Stimulated activated effector memory CD8-positive, alpha-beta T cell treated with anti-CD3 and anti-CD28 coated beads, Interleukin-12 subunit alpha, Interleukin-12 subunit beta, amount 100 ng/mL, for 72 hours (primary cell): ENCODE measurements around the gene SLC25A34.

Experiments used
- ATAC-seq: fragments of 150-1000 bp; cut with Tn5 transposase; 2 replicates; pipeline ENCODE4 v1.10.0; 2021
- DNase-seq, 2 donors: peaks; one replicate each; pipeline ENCODE4 v3.0.0; 2021 to 2022; ENCODE audit warnings: low spot score in 2 of 2
- H3K27ac Mint-ChIP-seq: one replicate; pipeline ENCODE4 v1.8.0; 2022; ENCODE audit warnings: mild to moderate bottlenecking, mixed read lengths
- H3K36me3 Mint-ChIP-seq: one replicate; pipeline ENCODE4 v1.8.0; 2022; ENCODE audit warnings: mild to moderate bottlenecking, mixed read lengths
- H3K4me1 Mint-ChIP-seq: one replicate; pipeline ENCODE4 v1.8.0; 2022; ENCODE audit warnings: mixed read lengths
- H3K4me3 Mint-ChIP-seq: one replicate; pipeline ENCODE4 v1.8.0; 2022; ENCODE audit warnings: mild to moderate bottlenecking, mixed read lengths
- H3K9me3 Mint-ChIP-seq: one replicate; pipeline ENCODE4 v1.8.0; 2022; ENCODE audit warnings: mixed read lengths

Gene SLC25A34

DNA sequence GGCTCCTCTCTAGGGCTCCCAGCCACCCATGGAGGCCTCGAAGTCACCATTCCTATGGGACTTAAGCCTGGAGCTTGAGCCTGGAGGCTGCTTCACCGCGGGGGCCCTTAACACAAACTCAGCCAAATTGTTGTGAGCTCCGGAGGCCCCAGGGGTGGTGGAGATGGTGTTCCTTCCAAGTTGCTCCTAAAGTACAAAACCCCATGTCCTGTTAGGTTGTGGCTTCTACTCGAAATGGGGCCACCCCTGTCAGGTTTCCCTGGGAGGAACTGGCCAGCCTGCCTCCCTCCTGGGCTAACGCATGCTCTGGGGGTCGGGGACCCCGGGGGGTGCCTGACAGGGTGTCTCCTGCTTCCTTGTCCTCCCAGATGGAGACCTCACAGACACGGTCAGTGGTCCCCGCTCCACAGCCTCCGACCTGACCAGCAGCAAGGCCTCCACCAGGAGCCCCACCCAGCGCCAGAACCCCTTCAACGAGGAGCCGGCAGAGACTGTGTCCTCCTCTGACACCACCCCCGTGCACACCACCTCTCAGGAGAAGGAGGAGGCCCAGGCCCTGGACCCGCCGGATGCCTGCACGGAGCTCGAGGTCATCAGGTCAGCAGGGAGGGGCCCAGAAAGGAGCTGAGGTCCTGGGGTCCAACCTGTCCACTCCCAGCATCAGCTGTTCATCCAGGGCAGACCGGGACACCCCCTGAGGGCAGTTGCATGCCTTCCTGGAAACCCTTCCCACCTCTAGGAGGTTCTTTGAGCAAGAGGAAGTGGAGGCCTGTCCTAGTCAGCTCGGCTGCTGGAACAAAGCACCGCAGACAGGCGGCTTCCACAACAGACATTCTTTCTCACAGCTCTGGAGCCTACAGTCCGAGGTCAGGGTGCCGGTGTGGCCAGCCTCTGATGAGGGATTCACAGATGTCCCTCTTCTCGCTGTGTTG lies 10.8 kb upstream of the SLC25A34 start:
- Mint-ChIP-seq H3K27ac (peak overlapping the region; percentile 75), H3K4me1 (no peaks in the 10 kb centered on the region), H3K4me3 (no peak overlapping the region), H3K36me3 (peaks cover 59% of the 10 kb centered on the region), H3K9me3 (no peaks in the 10 kb centered on the region)
- DNase-seq (no peak), ATAC-seq (no peak)

- Mint-ChIP-seq H3K36me3 (peaks cover 57% of the 10 kb centered on the region), H3K4me1 (no peaks in the 10 kb centered on the region), H3K27ac (no peak overlapping the region), H3K4me3 (no peak overlapping the region), H3K9me3 (no peaks in the 10 kb centered on the region)
- DNase-seq, result no peak
- no peak for ATAC-seq
Observed at GRCh38 chr1:15726508-15726907, 9.6 kb upstream of the SLC25A34 start.

DNA sequence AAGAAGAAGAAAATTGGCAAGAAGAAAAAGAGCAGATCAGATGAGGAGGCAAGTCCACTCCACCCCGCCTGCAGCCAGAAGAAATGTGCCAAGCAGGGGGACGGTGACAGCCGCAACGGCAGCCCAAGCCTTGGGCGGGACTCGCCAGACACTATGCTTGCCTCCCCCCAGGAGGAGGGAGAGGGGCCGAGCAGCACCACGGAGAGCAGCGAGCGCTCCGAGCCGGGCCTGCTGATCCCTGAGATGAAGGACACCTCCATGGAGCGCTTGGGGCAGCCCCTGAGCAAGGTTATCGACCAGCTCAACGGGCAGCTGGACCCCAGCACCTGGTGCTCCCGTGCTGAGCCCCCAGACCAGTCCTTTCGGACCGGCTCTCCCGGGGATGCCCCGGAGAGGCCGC lies 9.0 kb upstream of the SLC25A34 start:
- no peak for DNase-seq
- Mint-ChIP-seq H3K4me3 (no peak overlapping the region), H3K36me3 (peaks cover 53% of the 10 kb centered on the region), H3K9me3 (no peaks in the 10 kb centered on the region), H3K4me1 (no peaks in the 10 kb centered on the region), H3K27ac (no peak overlapping the region)
- ATAC-seq, result no peak

- Mint-ChIP-seq H3K27ac (no peak overlapping the region), H3K4me3 (no peak overlapping the region), H3K9me3 (no peaks in the 10 kb centered on the region), H3K4me1 (no peaks in the 10 kb centered on the region), H3K36me3 (peaks cover 57% of the 10 kb centered on the region)
- ATAC-seq (no peak), DNase-seq (no peak)
Observed at GRCh38 chr1:15727424-15727823, 8.6 kb upstream of the SLC25A34 start.

DNA sequence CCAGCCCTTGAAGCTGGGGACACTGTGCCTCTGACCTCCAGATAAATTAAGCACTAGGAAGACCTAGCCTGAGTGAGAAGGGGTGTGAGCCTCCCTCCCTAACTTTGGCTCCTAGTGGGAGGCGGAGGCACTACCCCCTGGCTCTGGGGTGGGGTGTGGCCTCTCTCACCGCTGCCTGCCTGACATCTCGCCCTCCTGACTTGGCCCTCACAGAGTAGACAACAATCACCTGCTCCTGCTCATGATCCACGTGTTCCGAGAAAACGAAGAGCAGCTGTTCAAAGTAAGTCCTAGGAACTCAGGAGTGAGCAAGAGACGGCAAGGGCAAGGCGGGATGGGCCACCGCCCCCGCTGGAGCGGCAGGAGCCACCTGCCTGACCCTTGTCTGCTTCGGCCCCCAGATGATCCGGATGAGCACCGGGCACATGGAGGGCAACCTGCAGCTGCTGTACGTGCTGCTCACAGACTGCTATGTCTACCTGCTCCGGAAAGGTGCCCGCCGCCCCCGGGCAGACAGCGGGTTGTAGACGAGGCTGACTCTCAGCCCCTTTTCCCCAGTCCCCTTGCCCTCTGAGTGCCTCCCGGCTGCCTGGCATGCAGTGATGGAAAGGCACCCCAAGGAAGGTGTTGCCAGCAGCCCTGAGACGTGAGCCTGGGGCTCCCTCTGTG lies 8.1 kb upstream of the SLC25A34 start:
- ATAC-seq, result no peak
- no peak for DNase-seq

GRCh38 chr1:15728937-15729657 lies 7.0 kb upstream of the SLC25A34 start:
- Mint-ChIP-seq H3K27ac (no peak overlapping the region), H3K36me3 (peaks cover 56% of the 10 kb centered on the region), H3K9me3 (no peaks in the 10 kb centered on the region), H3K4me1 (no peaks in the 10 kb centered on the region), H3K4me3 (no peak overlapping the region)
- no peak for ATAC-seq
- DNase-seq, result no peak

More for the DNA sequence above, 8.1 kb upstream of the SLC25A34 start:
- H3K4me1 Mint-ChIP-seq, result no peaks in the 10 kb centered on the region
- no peaks in the 10 kb centered on the region for H3K9me3 Mint-ChIP-seq
- no peak overlapping the region for H3K4me3 Mint-ChIP-seq
- peaks cover 54% of the 10 kb centered on the region for H3K36me3 Mint-ChIP-seq
- H3K27ac Mint-ChIP-seq, result no peak overlapping the region

DNA sequence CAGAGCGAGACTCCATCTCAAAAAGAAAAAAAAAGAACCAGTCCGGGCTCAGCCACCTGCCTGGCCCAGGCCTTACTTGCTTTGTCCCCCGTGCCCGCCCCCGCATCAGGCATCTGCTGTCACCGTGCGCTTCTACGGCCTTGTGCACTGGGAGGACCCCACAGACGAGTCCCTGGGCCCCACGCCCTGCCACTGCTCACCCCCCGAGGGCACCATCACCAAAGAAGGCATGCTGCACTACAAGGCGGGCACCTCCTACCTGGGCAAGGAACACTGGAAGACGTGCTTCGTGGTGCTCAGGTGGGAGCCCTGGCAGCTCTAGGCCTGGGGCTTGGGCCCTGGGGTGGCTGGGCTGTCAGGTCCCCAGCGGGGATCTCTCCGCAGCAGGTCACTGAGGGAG lies 5.6 kb upstream of the SLC25A34 start:
- H3K9me3 Mint-ChIP-seq, result no peaks in the 10 kb centered on the region
- H3K27ac Mint-ChIP-seq, result no peak overlapping the region
- ATAC-seq, result no peak
- no peak for DNase-seq
- H3K36me3 Mint-ChIP-seq, result peaks cover 47% of the 10 kb centered on the region
- no peaks in the 10 kb centered on the region for H3K4me1 Mint-ChIP-seq
- H3K4me3 Mint-ChIP-seq, result no peak overlapping the region

DNA sequence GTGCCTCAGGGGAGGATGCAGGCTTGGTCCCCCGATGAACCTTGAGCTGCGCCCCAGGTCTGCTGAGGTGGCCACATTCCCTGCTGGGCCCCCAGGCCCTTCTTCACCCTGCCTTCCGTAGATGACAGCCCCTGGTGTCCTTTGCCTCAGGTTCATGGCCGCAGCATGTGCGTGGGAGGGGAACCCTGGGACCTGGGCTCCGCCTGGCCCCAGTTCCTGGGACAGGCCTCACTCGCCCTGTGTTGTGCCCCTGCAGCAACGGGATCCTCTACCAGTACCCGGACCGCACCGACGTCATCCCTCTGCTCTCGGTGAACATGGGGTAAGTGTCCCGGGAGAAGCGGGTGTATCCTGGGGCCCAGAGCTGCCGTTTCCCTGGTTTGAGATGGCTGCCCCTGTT lies 5.1 kb upstream of the SLC25A34 start:
- Mint-ChIP-seq H3K9me3 (no peaks in the 10 kb centered on the region), H3K4me1 (no peaks in the 10 kb centered on the region), H3K4me3 (no peak overlapping the region), H3K27ac (no peak overlapping the region), H3K36me3 (peaks cover 42% of the 10 kb centered on the region)
- DNase-seq, result no peak
- no peak for ATAC-seq

DNA sequence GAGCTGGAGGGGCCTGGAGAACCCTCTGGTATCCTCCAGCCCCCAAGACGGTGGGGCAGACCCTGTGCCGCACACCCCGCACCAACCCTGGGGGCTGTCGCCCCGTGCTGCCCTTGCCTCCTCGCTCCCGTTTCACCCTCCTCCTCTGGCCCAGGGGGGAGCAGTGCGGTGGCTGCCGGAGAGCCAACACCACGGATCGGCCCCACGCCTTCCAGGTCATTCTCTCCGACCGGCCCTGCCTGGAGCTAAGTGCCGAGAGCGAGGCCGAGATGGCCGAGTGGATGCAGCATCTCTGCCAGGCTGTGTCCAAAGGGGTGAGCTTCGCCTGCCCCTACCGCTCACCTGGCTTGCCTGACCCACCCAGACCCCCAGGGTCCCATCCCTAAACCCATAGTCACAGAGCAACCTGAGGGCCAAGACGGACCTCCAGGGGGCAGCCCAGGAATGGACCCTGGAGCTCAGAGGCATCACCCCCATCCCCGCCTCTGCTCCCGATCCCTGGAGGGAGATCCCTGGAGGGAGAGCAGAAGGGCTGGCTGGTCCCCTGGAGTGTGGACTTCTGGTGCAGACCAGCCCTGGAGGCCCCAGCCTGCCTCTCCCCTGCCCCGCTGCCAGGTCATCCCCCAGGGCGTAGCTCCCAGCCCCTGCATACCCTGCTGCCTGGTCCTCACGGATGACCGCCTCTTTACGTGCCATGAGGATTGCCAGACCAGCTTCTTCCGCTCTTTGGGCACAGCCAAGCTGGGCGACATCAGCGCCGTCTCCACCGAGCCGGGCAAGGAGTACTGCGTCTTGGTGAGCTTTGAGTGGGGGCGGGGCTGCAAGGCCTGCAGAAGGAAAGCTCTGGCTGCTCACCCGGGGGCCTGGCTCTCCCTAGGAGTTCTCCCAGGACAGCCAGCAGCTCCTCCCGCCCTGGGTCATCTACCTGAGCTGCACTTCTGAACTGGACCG lies 4.0 kb upstream of the SLC25A34 start:
- DNase-seq (no peak), ATAC-seq (no peak)
- no peaks in the 10 kb centered on the region for H3K4me1 Mint-ChIP-seq
- peak overlapping the region; percentile 37 for H3K27ac Mint-ChIP-seq
- H3K9me3 Mint-ChIP-seq, result no peaks in the 10 kb centered on the region
- peaks cover 33% of the 10 kb centered on the region for H3K36me3 Mint-ChIP-seq
- no peak overlapping the region for H3K4me3 Mint-ChIP-seq

DNA sequence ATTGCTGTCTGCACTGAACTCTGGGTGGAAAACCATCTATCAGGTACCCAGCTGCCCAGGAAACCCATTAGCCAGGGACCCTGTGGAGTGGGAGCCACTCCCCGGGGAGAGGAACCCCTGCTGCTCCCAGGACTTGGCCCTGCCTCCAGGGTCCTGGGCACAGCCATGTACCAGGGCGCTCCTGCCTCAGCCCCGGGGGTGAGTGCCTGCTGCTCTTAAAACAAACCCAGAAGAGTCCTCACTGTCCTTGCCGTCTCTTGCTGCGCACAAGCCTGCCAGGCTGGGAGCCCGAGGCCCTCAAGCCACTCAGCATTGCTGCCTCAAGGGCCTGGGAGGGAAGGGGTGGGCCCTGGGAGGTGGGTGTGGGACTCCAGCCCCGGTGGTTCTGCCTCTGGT lies 3.4 kb upstream of the SLC25A34 start:
- peak overlapping the region; percentile 37 for H3K27ac Mint-ChIP-seq
- ATAC-seq (no peak), DNase-seq (no peak)
- H3K4me3 Mint-ChIP-seq, result no peak overlapping the region
- H3K4me1 Mint-ChIP-seq, result no peaks in the 10 kb centered on the region
- no peaks in the 10 kb centered on the region for H3K9me3 Mint-ChIP-seq
- peaks cover 30% of the 10 kb centered on the region for H3K36me3 Mint-ChIP-seq

DNA sequence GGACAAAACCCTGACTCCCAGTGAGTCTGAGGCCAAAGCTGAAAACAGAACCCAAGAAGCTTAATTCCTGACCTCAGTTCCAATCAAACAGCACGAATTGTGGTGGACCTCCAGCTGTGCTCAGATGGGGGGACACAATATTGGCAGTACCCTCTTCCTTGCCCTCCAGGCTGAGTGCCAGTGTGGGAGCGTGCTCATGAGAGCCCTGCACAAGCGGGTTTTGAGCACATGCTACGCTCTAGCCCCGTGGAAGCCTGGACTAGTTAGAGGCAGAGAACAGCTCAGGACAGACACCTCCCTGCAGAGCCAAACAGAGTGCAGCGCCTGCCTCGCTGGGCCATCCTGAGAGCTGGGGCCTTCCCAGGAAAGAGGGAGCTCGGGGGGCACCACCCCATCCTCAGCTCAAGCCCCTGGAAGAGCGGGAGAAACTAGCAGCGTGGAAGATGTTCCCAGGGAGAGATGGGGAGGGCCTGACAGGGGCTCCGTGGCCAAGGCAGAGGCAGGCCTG lies 2.8 kb upstream of the SLC25A34 start:
- DNase-seq (no peak), ATAC-seq (no peak)
- peaks cover 24% of the 10 kb centered on the region for H3K36me3 Mint-ChIP-seq
- no peaks in the 10 kb centered on the region for H3K9me3 Mint-ChIP-seq
- no peak overlapping the region for H3K27ac Mint-ChIP-seq
- no peak overlapping the region for H3K4me3 Mint-ChIP-seq
- H3K4me1 Mint-ChIP-seq, result no peaks in the 10 kb centered on the region

- Mint-ChIP-seq H3K36me3 (peaks cover 19% of the 10 kb centered on the region), H3K9me3 (no peaks in the 10 kb centered on the region), H3K4me3 (no peak overlapping the region), H3K27ac (no peak overlapping the region), H3K4me1 (no peaks in the 10 kb centered on the region)
- DNase-seq (no peak), ATAC-seq (no peak)
Observed at GRCh38 chr1:15733726-15734226, 2.3 kb upstream of the SLC25A34 start.

- Mint-ChIP-seq H3K9me3 (no peaks in the 10 kb centered on the region), H3K27ac (no peak overlapping the region), H3K4me3 (no peak overlapping the region), H3K36me3 (peaks cover 17% of the 10 kb centered on the region), H3K4me1 (no peaks in the 10 kb centered on the region)
- DNase-seq, result no peak
- ATAC-seq, result no peak
Observed at GRCh38 chr1:15734296-15734695, 1.8 kb upstream of the SLC25A34 start.

DNA sequence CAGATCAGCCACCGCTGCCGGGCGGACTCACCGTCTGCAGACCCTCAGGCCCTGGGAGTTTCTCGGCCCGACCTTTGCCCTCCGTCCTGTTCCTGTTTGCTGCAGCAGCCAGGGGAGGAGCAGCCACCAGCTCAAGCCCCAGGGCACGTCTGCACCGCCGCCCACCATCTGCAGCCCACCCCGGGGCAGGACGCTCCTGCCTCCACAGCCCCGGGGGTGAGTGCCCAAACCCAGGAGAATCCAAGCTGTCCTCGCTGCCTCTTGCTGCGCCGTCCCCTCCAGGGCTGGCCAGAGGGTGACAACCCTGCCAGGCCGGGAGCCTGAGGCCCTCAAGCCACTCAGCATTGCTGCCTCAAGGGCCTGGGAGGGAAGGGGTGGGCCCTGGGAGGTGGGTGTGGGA lies 1.2 kb upstream of the SLC25A34 start:
- no peak overlapping the region for H3K27ac Mint-ChIP-seq
- H3K36me3 Mint-ChIP-seq, result peaks cover 13% of the 10 kb centered on the region
- DNase-seq, result no peak
- no peak overlapping the region for H3K4me3 Mint-ChIP-seq
- H3K9me3 Mint-ChIP-seq, result no peaks in the 10 kb centered on the region
- H3K4me1 Mint-ChIP-seq, result no peaks in the 10 kb centered on the region
- ATAC-seq, result no peak
